HG02759 (cell line): ENCODE data around the gene GSTM5.
"Not testable (repeated sequence)": the region's sequence is repeated elsewhere in the genome, so short reads cannot be mapped to it uniquely, and the experiment has no call there.

Experiments used
- ATAC-seq: cut with Tn5 transposase; IDR thresholded peaks from one replicate; pipeline ENCODE4 v1.9.1; 2021; ENCODE audit warnings: mild to moderate bottlenecking, moderate library complexity; ENCODE audit not compliant: unreplicated experiment

Gene GSTM5

DNA sequence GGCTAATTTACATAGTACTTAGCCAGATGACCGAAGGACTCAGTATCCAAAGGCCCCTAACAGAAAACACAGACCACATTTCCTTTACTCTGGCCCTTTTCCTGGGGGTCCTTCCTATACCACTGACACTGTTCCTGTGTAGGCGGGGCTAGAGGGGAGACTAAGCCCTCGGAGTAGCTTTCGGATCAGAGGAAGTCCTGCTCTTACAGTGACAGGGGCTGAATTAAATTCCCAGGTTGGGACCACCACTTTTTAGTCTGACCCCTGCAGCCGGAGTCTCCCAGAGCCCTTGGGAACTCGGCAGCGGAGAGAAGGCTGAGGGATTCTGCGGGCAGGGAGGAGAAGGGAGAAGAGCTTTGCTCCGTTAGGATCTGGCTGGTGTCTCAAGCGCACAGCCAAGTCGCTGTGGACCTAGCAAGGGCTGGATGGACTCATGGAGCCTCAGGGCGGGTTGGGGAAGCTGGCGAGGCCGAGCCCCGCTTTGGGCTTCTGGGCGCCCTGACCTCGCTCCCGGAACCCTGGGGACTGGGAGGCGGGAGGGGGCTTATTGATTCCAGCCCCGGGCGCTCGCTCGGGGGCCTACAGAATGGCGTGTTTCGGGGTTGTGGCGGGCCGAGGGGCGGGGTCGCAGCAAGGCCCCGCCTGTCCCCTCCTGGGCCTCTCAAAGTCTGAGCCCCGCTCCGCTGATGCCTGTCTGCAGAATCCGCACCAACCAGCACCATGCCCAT lies at the start of gene GSTM5:
TSS of gene GSTM5 (plus strand) at position 659 of the 728 bp plus-strand sequence. CDS start at position 721, 62 bp downstream.
- ATAC-seq: not testable (repeated sequence)

DNA sequence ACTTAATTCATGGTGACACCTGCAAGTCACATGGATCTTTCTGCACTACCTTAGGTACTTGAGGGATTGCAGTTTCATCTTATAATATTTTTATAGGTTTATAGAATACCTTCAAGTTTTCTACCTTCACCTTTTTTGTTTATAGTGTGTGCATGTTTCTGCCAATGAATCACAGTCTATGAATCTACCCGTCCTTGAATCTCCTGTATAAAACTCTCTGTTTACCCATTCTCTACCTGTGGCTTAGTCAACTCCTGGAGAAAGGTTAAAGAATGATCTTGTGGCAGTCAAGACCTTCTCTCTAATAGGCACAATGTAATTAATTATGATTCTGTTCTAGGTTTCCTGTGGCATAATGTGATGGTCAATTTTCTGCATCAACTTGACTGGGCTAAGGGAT lies 47.4 kb upstream of the GSTM5 start:
- no peak for ATAC-seq

- peak; percentile 98 for ATAC-seq
These were observed 44.5 kb upstream of the GSTM5 start, which contains the start of gene GSTM2 for GRCh38 chr1:109667452-109668122. GSTM2 (plus strand) TSS chr1:109668057; CDS start chr1:109668116, 59 bp downstream.

DNA sequence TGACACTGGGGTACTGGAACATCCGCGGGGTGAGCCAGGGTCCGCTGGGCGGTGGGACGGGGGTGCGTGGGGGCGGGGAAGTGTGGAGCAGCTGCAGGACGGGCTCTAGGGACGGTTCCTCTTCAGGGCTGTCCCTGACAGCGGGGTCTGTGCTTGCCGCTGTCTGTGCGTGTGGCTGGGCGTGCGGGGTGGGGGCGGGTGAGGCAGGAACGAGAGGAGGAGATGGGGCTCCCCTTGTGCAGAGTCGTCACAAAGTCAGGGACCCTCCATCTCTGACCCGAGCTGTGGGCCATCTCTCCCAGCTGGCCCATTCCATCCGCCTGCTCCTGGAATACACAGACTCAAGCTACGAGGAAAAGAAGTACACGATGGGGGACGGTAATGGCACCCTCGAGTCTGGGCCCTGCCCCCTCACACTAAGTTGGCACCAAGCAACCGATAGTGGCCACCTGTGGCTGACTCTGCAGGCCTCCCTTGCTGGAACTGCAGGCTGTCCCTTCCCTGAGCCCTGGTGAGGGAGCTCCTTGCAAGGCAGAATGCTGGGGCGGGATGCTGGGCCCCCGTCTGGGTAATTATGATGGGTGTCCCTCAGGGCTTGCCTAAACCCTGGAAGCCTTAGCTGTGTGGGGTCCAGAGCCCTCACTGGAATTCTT lies 43.8 kb upstream of the GSTM5 start:
- no peak for ATAC-seq

GRCh38 chr1:109669246-109669948 lies 42.7 kb upstream of the GSTM5 start:
- no peak for ATAC-seq

GRCh38 chr1:109669949-109670302 lies 42.1 kb upstream of the GSTM5 start:
- ATAC-seq: not testable (repeated sequence)

DNA sequence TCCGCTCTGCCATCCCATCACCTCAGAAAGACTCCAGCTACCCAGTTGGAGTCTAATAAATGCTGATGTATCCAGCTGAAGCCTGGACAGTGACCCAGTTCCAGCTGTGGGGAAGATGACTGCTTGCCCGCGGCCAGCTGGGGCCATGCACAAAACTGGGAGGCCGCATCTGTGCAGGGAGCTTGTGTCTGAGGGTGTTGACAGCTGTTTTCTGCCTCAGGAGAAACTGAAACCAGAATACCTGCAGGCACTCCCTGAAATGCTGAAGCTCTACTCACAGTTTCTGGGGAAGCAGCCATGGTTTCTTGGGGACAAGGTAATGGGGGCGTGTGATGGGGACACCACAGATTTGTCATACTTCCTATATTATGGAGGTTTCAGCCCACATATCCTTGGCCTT lies 41.0 kb upstream of the GSTM5 start:
- no peak for ATAC-seq

DNA sequence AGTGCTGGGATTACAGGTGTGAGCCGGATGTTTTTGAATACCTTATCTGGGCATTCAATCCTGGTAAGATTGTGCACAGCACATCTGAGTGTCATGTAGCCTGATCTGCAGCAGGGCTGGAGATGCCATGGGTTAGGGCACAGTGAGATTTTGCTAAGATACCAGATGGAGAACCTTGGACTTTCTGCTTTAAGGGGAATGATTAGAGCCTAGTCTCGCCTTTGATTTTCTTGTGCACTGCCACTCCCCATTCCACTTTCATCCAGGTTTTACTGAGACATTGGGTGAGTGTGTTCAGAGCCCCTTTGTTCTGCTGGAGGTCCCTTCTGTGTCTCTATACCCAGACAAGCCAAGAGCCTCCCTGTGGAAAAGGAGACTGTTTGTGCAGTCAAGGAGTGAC lies 38.2 kb upstream of the GSTM5 start:
- ATAC-seq: not testable (repeated sequence)

DNA sequence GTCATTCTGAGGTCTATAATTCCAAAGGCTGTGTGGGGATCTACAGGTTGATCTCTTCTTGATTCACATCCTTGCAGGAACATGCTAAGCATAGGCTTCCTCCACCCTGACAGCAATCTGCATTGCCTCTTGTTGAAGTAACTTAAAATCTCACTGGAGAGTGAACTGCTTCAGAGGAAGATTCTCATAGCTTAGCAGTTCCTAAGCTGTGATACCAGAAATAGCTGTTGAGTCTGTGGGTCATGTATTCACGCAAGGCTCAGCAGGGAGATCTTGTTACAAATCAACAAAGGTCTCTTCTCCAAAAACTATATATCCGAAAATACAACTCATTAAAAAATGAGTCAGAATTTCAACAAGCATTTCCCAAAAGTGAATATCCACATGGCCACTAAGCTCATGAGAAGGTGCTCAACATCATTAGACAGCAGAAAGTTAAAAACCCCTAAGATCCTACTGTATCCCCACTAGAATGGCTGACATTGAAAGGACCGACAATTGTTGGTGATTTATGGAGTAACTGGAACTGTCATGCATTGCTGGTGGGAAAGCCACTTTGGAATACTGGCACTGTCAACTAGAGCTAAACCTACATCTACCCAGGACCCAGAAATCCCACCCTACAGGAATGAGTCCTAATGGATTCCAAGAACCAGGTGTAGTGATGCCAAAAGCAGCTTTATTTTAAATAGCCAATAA lies 35.2 kb upstream of the GSTM5 start:
- ATAC-seq: not testable (repeated sequence)

DNA sequence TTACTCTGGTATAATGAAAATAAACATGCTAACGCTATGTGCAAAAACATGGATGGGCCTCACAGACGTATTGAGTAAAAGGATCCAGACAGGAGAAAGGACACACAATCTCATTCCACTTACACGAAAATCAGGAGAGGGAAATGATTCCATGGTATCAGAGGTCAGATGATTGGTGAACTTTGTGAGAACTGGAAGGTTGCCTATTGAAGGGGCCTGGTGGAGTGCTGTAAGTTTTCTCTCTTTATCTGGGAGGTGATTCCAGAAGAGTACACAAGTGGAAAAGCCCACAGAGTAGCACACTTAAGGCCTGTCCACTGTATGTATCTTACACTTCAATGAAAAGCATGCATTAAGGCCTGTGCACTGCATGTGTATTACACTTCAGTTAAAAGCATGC lies 34.6 kb upstream of the GSTM5 start:
- no peak for ATAC-seq

- not testable (repeated sequence) for ATAC-seq
These were observed 33.4 kb upstream of the GSTM5 start for GRCh38 chr1:109678637-109679036.

DNA sequence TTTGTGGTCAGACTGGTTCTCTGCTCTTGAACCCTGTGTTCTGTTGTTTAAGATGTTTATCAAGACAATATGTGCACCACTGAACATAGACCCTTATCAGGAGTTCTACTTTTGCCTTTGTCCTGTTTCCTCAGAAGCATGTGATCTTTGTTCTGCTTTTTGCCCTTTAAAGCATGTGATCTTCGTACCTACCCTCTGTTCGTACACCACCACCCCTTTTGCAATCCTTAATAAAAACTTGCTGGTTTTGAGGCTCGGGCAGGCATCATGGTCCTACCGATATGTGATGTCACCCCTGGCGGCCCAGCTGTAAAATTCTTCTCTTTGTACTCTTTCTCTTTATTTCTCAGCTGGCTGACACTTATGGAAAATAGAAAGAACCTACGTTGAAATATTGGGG lies 27.3 kb upstream of the GSTM5 start:
- not testable (repeated sequence) for ATAC-seq

DNA sequence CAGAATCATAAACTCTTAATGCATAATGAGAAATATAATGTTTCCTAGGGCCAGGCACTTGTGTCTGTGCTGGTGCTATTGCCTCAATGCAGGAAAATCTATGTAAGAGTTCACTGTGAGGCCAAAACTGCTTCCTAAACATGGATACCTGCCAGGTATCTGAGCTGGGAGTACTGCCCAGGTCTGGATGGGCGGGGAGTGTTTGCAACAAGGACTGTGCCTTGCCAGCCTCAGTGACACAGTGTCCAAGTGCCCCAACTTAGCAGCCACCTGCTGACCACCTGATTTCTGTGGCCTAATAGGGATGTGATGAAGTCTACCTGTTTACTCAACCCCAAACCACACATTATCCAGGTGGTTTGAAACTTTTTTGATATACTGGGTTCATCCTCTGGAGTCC lies 26.7 kb upstream of the GSTM5 start:
- ATAC-seq: not testable (repeated sequence)

GRCh38 chr1:109685890-109686289 lies 26.2 kb upstream of the GSTM5 start:
- not testable (repeated sequence) for ATAC-seq

DNA sequence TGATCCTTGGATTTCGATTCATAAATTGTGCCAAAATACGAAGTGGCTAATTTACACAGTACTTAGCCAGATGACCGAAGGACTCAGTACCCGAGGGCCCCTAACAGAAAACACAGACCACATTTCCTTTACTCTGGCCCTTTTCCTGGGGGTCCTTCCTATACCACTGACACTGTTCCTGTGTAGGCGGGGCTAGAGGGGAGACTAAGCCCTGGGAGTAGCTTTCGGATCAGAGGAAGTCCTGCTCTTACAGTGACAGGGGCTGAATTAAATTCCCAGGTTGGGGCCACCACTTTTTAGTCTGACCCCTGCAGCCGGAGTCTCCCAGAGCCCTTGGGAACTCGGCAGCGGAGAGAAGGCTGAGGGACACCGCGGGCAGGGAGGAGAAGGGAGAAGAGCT lies 24.9 kb upstream of the GSTM5 start:
- not testable (repeated sequence) for ATAC-seq

- peak; percentile 99 for ATAC-seq
These were observed 24.2 kb upstream of the GSTM5 start, which contains the start of gene GSTM1 for GRCh38 chr1:109687641-109688499. GSTM1 (plus strand) TSS chr1:109687817; CDS start chr1:109687874, 57 bp downstream.

DNA sequence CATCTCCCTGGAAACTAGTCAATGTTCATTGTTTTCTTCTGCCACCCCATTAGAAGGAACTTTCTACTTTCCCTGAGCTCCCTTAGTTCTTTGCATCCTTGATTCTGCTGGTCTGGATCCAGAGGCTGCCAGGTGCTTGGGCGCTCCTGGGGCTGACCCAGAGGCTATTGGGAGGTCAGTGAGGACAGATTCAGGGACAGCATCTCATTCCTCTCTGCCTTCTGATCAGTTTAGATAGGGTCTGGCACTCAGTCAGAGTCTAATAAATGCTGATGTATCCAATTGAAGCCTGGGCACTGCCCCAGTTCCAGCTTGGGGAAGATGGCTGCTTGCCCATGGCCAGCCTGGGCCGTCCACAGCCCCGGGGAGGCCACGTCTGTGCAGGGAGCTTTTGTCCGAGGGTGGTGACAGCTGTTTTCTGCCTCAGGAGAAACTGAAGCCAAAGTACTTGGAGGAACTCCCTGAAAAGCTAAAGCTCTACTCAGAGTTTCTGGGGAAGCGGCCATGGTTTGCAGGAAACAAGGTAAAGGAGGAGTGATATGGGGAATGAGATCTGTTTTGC lies 22.1 kb upstream of the GSTM5 start:
- no peak for ATAC-seq

- no peak for ATAC-seq
These were observed 20.3 kb upstream of the GSTM5 start for GRCh38 chr1:109691759-109692158.

- not testable (repeated sequence) for ATAC-seq
These were observed 17.7 kb upstream of the GSTM5 start for GRCh38 chr1:109694400-109694799.
